ENCODE data around the gene RNF13. TPM values are rescaled to one million over a fixed set of nuclear protein-coding genes. Genes with fewer than 3 reads are reported as not detected.

RNF13 gene
- total RNA-seq, 2 donors from 2014 or later, result 21.3 to 32.7 TPM

DNA sequence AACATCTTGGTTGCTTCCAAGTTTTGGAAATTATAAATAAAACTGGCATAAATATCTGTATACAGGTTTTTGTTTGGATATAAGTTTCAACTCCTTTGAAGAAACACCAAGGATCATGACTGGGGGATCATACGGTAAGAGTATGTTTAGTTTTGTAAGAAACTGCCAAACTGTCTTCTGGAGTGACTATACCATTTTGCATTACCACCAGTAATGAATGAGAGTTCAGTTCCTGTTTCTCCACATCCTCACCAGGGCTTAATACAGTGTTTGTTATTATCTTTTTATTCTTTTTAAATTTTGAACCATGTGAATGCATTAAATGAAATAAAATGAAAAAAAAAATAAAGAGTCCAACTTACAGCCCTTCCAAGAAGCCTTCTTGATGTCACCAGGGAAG is 17.0 kb upstream of the RNF13 start:
- Histone ChIP-seq H3K27ac (ENCODE audit: low read depth, low read length) (no peak overlapping the region), H3K9me3 (ENCODE audit: control insufficient read depth, low read length) (no peaks in the 10 kb centered on the region), H3K27me3 (ENCODE audit: control insufficient read depth, insufficient read depth, low read length, poor library complexity, severe bottlenecking) (no peaks in the 10 kb centered on the region), H3K9ac (ENCODE audit: extremely low read depth, low read length, poor library complexity, severe bottlenecking) (no peak overlapping the region), H3K4me1 (ENCODE audit: control insufficient read depth, insufficient read depth, low read length) (no peaks in the 10 kb centered on the region), H3K4me3 (ENCODE audit: low read length) (no peak overlapping the region), H3K36me3 (ENCODE audit: control insufficient read depth, insufficient read depth, low read length) (no peaks in the 10 kb centered on the region)
- no peak overlapping the region for H3K4me3 Mint-ChIP-seq
- TF ChIP-seq, protein P1, sequence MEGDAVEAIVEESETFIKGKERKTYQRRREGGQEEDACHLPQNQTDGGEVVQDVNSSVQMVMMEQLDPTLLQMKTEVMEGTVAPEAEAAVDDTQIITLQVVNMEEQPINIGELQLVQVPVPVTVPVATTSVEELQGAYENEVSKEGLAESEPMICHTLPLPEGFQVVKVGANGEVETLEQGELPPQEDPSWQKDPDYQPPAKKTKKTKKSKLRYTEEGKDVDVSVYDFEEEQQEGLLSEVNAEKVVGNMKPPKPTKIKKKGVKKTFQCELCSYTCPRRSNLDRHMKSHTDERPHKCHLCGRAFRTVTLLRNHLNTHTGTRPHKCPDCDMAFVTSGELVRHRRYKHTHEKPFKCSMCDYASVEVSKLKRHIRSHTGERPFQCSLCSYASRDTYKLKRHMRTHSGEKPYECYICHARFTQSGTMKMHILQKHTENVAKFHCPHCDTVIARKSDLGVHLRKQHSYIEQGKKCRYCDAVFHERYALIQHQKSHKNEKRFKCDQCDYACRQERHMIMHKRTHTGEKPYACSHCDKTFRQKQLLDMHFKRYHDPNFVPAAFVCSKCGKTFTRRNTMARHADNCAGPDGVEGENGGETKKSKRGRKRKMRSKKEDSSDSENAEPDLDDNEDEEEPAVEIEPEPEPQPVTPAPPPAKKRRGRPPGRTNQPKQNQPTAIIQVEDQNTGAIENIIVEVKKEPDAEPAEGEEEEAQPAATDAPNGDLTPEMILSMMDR (conservative IDR thresholded peaks at IDR 0.05), result no peak
- H3K4me1 Mint-ChIP-seq, result no peaks in the 10 kb centered on the region
- peaks cover 2% of the 10 kb centered on the region for H3K27me3 Mint-ChIP-seq (ENCODE audit: insufficient read depth)
- peaks cover 8% of the 10 kb centered on the region for H3K9me3 Mint-ChIP-seq
- DNase-seq, result no peak
- 100% methylated on average over 1 of the region's 1 CpG for WGBS, 2 experiments (ENCODE audit: insufficient coverage in 1 of 2, insufficient read length in 1 of 2)
- no peak overlapping the region for H3K27ac Mint-ChIP-seq
- no peaks in the 10 kb centered on the region for H3K36me3 Mint-ChIP-seq (ENCODE audit: low read depth)

DNA sequence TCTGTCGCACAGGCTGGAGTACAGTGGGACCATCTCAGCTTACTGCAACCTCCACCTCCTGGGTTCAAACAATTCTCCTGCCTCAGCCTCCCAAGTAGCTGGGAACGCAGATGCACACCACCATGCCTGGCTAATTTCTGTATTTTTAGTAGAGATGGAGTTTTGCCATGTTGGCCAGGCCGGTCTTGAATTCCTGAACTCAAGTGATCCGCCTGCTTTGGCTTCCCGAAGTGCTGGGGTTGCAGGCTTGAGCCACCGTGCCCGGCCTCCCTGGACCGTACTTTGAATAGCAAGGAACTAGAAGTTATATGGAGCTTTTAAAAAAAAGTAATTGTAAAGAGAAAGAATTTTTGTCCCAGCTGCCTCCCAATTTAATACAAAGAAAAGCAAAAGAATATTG is 12.3 kb upstream of the RNF13 start:
- no peaks in the 10 kb centered on the region for H3K36me3 Mint-ChIP-seq (ENCODE audit: low read depth)
- Histone ChIP-seq H3K4me3 (ENCODE audit: low read length) (no peak overlapping the region), H3K36me3 (ENCODE audit: control insufficient read depth, insufficient read depth, low read length) (no peaks in the 10 kb centered on the region), H3K9ac (ENCODE audit: extremely low read depth, low read length, poor library complexity, severe bottlenecking) (no peak overlapping the region), H3K27me3 (ENCODE audit: control insufficient read depth, insufficient read depth, low read length, poor library complexity, severe bottlenecking) (peaks cover 6% of the 10 kb centered on the region), H3K9me3 (ENCODE audit: control insufficient read depth, low read length) (no peaks in the 10 kb centered on the region), H3K4me1 (ENCODE audit: control insufficient read depth, insufficient read depth, low read length) (no peaks in the 10 kb centered on the region), H3K27ac (ENCODE audit: low read depth, low read length) (no peak overlapping the region)
- TF ChIP-seq, protein P1 (conservative IDR thresholded peaks at IDR 0.05), result no peak
- H3K4me1 Mint-ChIP-seq, result no peaks in the 10 kb centered on the region
- peaks cover 8% of the 10 kb centered on the region for H3K9me3 Mint-ChIP-seq
- no peak overlapping the region for H3K4me3 Mint-ChIP-seq
- peaks cover 2% of the 10 kb centered on the region for H3K27me3 Mint-ChIP-seq (ENCODE audit: insufficient read depth)
- no peak overlapping the region for H3K27ac Mint-ChIP-seq
- WGBS, 2 experiments (ENCODE audit: insufficient coverage in 1 of 2, insufficient read length in 1 of 2), result 67 to 90% methylated on average over 1 to 8 of the region's 8 CpGs
- no peak for DNase-seq

DNA sequence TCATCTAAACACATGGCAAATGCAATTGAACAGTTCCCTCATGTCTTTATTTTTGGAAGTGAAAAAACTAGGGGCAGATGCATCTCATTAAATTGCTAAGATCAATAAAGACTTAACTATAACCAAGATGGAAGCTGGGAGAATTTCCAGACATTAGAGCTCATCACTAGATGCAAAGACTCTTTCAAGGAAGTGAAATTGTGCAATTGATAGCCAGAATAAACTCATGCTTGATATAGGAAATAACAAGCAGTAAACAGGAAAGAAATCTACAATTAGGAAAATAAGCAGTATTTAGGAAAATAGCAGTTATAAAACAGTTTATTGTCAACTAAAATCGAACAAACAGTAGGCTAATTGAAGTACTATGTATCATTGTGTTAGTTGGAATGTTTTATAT is 11.8 kb upstream of the RNF13 start:
- peaks cover 8% of the 10 kb centered on the region for H3K9me3 Mint-ChIP-seq
- Histone ChIP-seq H3K4me3 (ENCODE audit: low read length) (no peak overlapping the region), H3K27me3 (ENCODE audit: control insufficient read depth, insufficient read depth, low read length, poor library complexity, severe bottlenecking) (peaks cover 8% of the 10 kb centered on the region), H3K36me3 (ENCODE audit: control insufficient read depth, insufficient read depth, low read length) (no peaks in the 10 kb centered on the region), H3K9ac (ENCODE audit: extremely low read depth, low read length, poor library complexity, severe bottlenecking) (no peak overlapping the region), H3K4me1 (ENCODE audit: control insufficient read depth, insufficient read depth, low read length) (no peaks in the 10 kb centered on the region), H3K27ac (ENCODE audit: low read depth, low read length) (no peak overlapping the region), H3K9me3 (ENCODE audit: control insufficient read depth, low read length) (no peaks in the 10 kb centered on the region)
- no peak for DNase-seq
- no peak overlapping the region for H3K27ac Mint-ChIP-seq
- WGBS, 2 experiments (ENCODE audit: insufficient coverage in 1 of 2, insufficient read length in 1 of 2), result 100% methylated on average over 1 of the region's 1 CpG; no CpG with 5 or more reads in 1 of the 2 experiments
- H3K4me3 Mint-ChIP-seq, result no peak overlapping the region
- H3K4me1 Mint-ChIP-seq, result no peaks in the 10 kb centered on the region
- no peaks in the 10 kb centered on the region for H3K36me3 Mint-ChIP-seq (ENCODE audit: low read depth)
- TF ChIP-seq, protein P1 (conservative IDR thresholded peaks at IDR 0.05), result no peak
- peaks cover 2% of the 10 kb centered on the region for H3K27me3 Mint-ChIP-seq (ENCODE audit: insufficient read depth)
